PC-3 (cell line): ENCODE results near the gene CSAG3. TPM values are rescaled to one million over a fixed set of nuclear protein-coding genes. Genes with fewer than 3 reads are reported as not detected.
"Not testable (repeated sequence)": the region's sequence is repeated elsewhere in the genome, so short reads cannot be mapped to it uniquely, and the experiment has no call there.

Experiments
- ATAC-seq: fragments of 200-7000 bp; cut with Tn5 transposase; 2 replicates; pipeline ENCODE4 v1.9.1; 2020; ENCODE audit warnings: mild to moderate bottlenecking, moderate library complexity
- BruUV-seq: library from RNA; stranded (reverse); fragments of 400-500 nt; replicated peaks from 2 replicates; lab custom pipeline; 2021; lab: Mats Ljungman, UMichigan
- CTCF ChIA-PET: fragments of 300-600 bp; sonication (Branson Sonifier 250); formaldehyde crosslinking; loops from one replicate; lab custom pipeline; 2022; ENCODE audit warnings: antibody characterized with exemption; lab: Charles Lee
- POLR2A ChIA-PET: fragments of 300-600 bp; sonication (Branson Sonifier 250); formaldehyde crosslinking; loops from one replicate; lab custom pipeline; 2022; ENCODE audit warnings: antibody characterized with exemption; ENCODE audit not compliant: unreplicated experiment; lab: Charles Lee
- DNase-seq: peaks from one replicate; pipeline ENCODE4 v3.0.0-alpha.2; 2015
- H2AFZ ChIP-seq: fragments of 300-600 bp; sonication (generic); 2 replicates; pipeline ENCODE4 v1.6.0; 2016; ENCODE audit warnings: antibody characterized with exemption, low read length
- H3F3A ChIP-seq: fragments of 300-600 bp; sonication (generic); one replicate; pipeline ENCODE4 v1.6.0; 2017; ENCODE audit warnings: antibody characterized with exemption, low read length, control low read depth, mild to moderate bottlenecking; ENCODE audit not compliant: unreplicated experiment
- H3K27ac ChIP-seq: fragments of 300-600 bp; sonication (generic); 2 replicates; pipeline ENCODE4 v1.5.1; 2016; ENCODE audit warnings: mild to moderate bottlenecking, low read length
- H3K27me3 ChIP-seq: fragments of 300-600 bp; sonication (generic); 2 replicates; pipeline ENCODE4 v1.6.1; 2016; ENCODE audit warnings: low read length, mixed read lengths
- H3K36me3 ChIP-seq: fragments of 300-600 bp; sonication (generic); 2 replicates; pipeline ENCODE4 v1.6.1; 2016; ENCODE audit warnings: low read depth, mixed run types, low read length, mixed read lengths
- H3K4me1 ChIP-seq: fragments of 300-600 bp; sonication (generic); 2 replicates; pipeline ENCODE4 v1.5.1; 2016; ENCODE audit warnings: low read length; ENCODE audit not compliant: insufficient read depth
- H3K4me2 ChIP-seq: fragments of 300-600 bp; sonication (generic); 2 replicates; pipeline ENCODE4 v1.6.0; 2016; ENCODE audit warnings: low read length
- H3K4me3 ChIP-seq: fragments of 300-600 bp; sonication (generic); 2 replicates; pipeline ENCODE4 v1.5.1; 2016; ENCODE audit warnings: mild to moderate bottlenecking, low read length, mixed read lengths
- H3K79me2 ChIP-seq: fragments of 300-600 bp; sonication (generic); 2 replicates; pipeline ENCODE4 v1.6.1; 2017; ENCODE audit warnings: low read length, mixed read lengths
- H3K9ac ChIP-seq: fragments of 300-600 bp; sonication (generic); 2 replicates; pipeline ENCODE4 v1.6.0; 2016; ENCODE audit warnings: mild to moderate bottlenecking, low read length
- H3K9me2 ChIP-seq: fragments of 300-600 bp; sonication (generic); replicated peaks from 2 replicates; pipeline ENCODE4 v1.6.1; 2016; ENCODE audit warnings: mixed run types, low read length, mixed read lengths
- H3K9me3 ChIP-seq: fragments of 300-600 bp; sonication (generic); 2 replicates; pipeline ENCODE4 v1.6.1; 2016; ENCODE audit warnings: low read length, mixed read lengths
- H4K20me1 ChIP-seq: fragments of 300-600 bp; sonication (generic); 2 replicates; pipeline ENCODE4 v1.6.1; 2016; ENCODE audit warnings: low read length, mixed read lengths
- intact Hi-C: fragments of 100-400 bp; cut with micrococcal nuclease; formaldehyde crosslinking; loops from 2 replicates; pipeline ENCODE4 v1.9.0; 2023
- total RNA-seq: library from RNA; depleted of rRNA; stranded (reverse); fragments of >200 nt; gene quantifications from 2 replicates; pipeline ENCODE4 v1.2.3, GENCODE V29; 2014

CSAG3 gene
- total RNA-seq, 1 experiment from 2014 or later = not detected

DNA sequence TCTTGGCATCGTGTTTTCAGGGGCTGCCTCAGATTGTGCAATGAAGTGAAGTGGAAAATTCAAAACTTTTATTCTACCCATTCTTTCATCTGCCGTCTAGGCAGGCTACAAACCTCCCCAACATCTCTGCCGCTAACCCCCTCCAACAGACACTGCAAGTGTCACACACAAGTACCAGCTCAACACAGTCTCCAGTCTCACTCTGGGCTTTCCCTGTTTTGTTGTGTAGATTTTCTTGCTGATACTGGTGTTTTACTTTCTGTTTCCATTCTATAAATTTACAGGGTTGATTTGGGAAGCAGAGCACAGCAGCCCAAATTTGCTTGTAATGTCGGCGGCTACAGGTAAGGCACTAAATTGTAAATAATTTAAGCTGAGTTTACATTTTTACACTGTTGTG, 4.1 kb upstream of the CSAG3 start:
- POLR2A ChIA-PET, H2AFZ ChIP-seq, H3K36me3 ChIP-seq, DNase-seq, ATAC-seq, H3K9ac ChIP-seq, H3K27ac ChIP-seq, H3K4me3 ChIP-seq, H3K4me1 ChIP-seq, H3K9me3 ChIP-seq, H3K27me3 ChIP-seq, BruUV-seq, CTCF ChIA-PET, H3K9me2 ChIP-seq, H3F3A ChIP-seq, H4K20me1 ChIP-seq, intact Hi-C loops, H3K79me2 ChIP-seq, H3K4me2 ChIP-seq: not testable (repeated sequence)

DNA sequence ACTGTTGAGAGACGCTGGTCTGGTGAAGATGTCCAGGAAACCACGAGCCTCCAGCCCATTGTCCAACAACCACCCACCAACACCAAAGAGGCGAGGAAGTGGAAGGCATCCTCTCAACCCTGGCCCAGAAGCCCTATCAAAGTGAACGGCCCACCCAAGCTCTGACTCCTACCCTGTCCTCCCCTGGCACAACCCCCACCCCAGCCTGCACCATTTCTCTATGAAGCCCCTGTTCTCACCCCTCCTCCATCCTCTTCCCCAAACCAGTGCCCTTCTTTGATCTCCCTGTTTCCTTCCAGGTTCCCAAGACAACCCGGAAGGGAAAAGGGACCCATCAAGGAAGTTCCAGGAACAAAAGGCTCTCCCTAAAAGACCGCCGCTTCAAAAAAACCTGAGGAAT, 526 bp downstream of the CSAG3 start:
- H3F3A ChIP-seq, BruUV-seq, ATAC-seq, H3K9me3 ChIP-seq, H3K9ac ChIP-seq, CTCF ChIA-PET, POLR2A ChIA-PET, H3K4me1 ChIP-seq, H3K27ac ChIP-seq, H4K20me1 ChIP-seq, intact Hi-C loops, H3K9me2 ChIP-seq, H3K4me2 ChIP-seq, H3K4me3 ChIP-seq, H3K79me2 ChIP-seq, DNase-seq, H3K27me3 ChIP-seq, H2AFZ ChIP-seq, H3K36me3 ChIP-seq: not testable (repeated sequence)

DNA sequence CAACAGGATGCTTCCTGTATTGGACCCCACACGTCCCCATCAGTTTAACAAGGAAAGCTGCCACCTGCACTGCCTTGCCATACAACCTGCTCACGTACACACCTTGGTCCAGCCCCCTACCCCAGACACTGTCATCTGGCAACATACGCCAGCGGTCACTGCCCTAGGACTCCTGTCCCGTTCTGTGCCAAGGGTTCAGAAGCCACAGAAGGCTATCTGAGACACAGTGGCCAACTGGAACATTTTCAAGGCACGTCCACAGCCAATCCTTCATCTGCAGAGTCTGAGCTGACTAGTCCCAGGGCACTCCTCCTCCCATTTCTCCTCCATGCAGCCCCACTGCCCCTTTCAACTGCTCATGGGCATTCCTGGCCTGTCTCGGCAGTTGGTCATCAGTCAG, 2.6 kb downstream of the CSAG3 start:
- H4K20me1 ChIP-seq, H3K4me2 ChIP-seq, ATAC-seq, H3K79me2 ChIP-seq, H3K27me3 ChIP-seq, H3K27ac ChIP-seq, H3K4me3 ChIP-seq, H3K9me2 ChIP-seq, DNase-seq, H3K36me3 ChIP-seq, BruUV-seq, CTCF ChIA-PET, POLR2A ChIA-PET, intact Hi-C loops, H3K9me3 ChIP-seq, H3K4me1 ChIP-seq, H3K9ac ChIP-seq, H2AFZ ChIP-seq, H3F3A ChIP-seq: not testable (repeated sequence)

DNA sequence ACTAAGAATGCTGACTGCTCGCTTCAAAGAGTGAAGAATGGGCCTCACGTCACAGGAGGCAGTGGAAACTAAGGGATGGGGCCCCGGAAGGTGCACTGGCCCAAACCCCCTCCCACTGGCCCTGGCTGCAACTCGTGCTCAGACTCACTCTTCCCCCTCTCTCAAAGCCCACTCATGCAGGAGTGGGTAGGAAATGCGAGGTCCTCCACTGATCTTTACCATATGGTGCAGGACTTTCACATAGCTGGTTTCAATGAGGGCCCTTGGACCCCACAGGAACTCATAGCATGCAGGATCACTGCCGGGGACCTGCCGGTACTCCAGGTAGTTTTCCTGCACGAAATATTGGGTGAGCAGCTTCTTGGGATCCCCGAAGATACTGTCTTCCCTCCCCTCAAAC, 7.5 kb downstream of the CSAG3 start:
- H3K4me3 ChIP-seq, BruUV-seq, H3K36me3 ChIP-seq, H4K20me1 ChIP-seq, DNase-seq, H3K9me3 ChIP-seq, ATAC-seq, H3K27me3 ChIP-seq, H3K79me2 ChIP-seq, H3K4me1 ChIP-seq, intact Hi-C loops, H3K9me2 ChIP-seq, H3K27ac ChIP-seq, H2AFZ ChIP-seq, H3K4me2 ChIP-seq, H3F3A ChIP-seq, H3K9ac ChIP-seq, CTCF ChIA-PET, POLR2A ChIA-PET: not testable (repeated sequence)

DNA sequence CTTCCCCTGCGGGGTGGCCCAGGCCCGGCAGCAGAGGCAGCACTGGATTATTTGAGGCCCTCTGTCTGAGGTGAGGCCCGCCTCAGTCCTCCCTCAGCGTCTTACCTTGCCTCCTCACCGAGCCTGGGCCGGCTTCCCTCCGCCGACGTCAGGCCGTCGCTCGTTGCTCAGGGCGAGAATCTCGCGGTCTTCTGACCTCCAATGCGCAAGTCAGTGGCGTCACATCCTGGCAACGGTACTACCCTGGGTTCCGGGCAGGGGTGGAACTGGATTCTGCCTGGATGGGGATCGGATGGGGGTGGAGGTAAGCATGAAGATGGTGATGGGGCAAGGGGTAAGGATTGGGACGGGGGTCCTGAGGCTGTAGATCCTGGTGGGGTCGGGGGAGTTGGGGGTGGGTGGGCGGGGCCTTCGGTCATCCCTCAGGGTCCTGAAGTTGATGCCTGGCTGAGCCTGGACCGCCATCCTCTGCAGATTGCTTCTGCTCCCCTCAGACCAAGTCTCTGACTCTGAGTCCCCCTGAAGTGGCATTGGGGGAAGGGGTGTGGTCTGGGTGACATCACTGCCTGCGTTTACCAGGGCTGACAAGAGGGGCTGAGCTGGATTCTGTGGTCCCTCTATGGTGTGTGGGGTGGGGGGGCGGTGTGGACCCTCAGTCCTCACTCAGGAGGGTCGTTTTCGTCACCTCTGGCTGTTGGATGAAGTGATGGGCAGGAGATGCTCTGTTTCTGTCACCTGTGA, 10.7 kb downstream of the CSAG3 start, which contains the start of gene MAGEA6:
Gene MAGEA6, minus strand, starts transcription at position 141 of the 741 bp plus-strand sequence. CDS start 2,039 bp downstream, outside the sequence.
- H3K9me2 ChIP-seq, H3K79me2 ChIP-seq, H3K9me3 ChIP-seq, H3K27me3 ChIP-seq, ATAC-seq, POLR2A ChIA-PET, H3K9ac ChIP-seq, DNase-seq, intact Hi-C loops, H3K36me3 ChIP-seq, H3K4me3 ChIP-seq, H3K27ac ChIP-seq, H3F3A ChIP-seq, H2AFZ ChIP-seq, H4K20me1 ChIP-seq, H3K4me2 ChIP-seq, CTCF ChIA-PET, BruUV-seq, H3K4me1 ChIP-seq: not testable (repeated sequence)

DNA sequence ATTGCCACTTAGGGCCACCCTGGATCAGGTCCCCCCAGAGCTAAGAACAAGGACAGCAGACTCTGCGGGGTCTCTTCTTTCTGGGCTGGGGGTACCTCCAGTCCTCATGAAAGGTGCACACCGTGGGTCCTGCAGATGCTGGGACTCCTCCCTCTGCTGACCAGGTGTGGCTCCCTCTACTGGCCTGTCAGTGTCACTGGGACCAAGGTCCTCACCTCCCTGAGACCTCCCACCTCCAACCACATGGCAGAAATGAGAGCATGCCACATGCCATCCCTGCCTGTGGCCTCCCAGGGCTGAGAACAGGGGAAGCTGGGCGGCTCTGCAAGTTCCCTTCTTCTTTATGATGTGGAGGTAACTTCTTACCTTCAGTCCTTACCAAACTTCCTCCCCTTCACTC, 28.0 kb downstream of the CSAG3 start:
- H3K4me1 ChIP-seq, ATAC-seq, POLR2A ChIA-PET, H2AFZ ChIP-seq, BruUV-seq, H4K20me1 ChIP-seq, H3F3A ChIP-seq, H3K9me3 ChIP-seq, DNase-seq, H3K4me2 ChIP-seq, H3K79me2 ChIP-seq, H3K9me2 ChIP-seq, H3K27ac ChIP-seq, intact Hi-C loops, H3K36me3 ChIP-seq, H3K4me3 ChIP-seq, CTCF ChIA-PET, H3K27me3 ChIP-seq, H3K9ac ChIP-seq: not testable (repeated sequence)
